HG03159 (cell line): Measurements from ENCODE around the gene ENTPD1.
"Not testable (repeated sequence)": the region's sequence is repeated elsewhere in the genome, so short reads cannot be mapped to it uniquely, and the experiment has no call there.

ENCODE experiments used
- ATAC-seq: cut with Tn5 transposase; IDR thresholded peaks from one replicate; pipeline ENCODE4 v1.9.1; 2021; ENCODE audit warnings: mild to moderate bottlenecking, moderate library complexity; ENCODE audit not compliant: unreplicated experiment

Gene ENTPD1

DNA sequence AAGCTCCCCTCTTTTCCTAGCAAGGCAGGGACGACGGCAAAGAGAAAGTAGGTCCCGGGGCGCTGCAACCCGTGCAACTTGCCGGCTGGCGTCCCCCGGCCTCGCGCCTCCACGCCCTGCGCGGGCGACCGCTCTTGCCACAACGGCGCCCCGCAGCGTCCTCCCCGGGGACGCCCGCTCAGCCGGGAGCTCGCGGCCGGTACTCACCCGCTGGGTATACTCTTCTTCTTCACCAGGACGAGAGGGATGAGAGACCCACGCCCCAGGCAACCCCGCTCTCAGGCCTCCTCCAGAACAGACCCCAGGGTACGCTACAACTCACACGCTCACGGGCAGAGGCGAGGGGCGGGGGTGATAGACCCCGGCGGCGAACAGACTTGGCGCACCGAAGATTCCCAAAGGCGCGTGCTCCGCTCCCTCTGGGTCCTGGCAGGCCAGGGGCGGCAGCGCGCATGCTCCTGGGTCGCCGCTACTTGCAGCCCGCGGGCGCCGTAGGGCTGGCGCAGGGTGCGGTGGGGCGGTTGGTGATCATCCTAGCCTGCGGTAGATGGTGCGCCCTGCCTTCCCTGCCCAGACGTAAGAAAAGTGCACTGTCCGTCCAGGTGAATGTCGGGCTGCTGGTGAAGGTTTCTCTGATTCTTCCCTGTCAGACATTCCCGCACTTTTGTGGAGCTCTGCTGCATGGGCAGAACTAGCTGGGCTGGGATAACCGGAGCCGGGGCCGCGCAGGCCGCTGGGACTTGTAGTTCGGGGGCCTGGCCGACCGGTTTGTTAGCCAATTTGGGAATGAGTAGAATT, 151.7 kb downstream of the ENTPD1 start, which contains the start of gene CC2D2B:
Gene CC2D2B (plus strand): TSS at position 520 of the 798 bp plus-strand sequence. CDS start 3,349 bp downstream, outside the sequence.
- peak; percentile 83 for ATAC-seq

- no peak for ATAC-seq
These were observed 152.5 kb downstream of the ENTPD1 start for GRCh38 chr10:95908450-95908849.

GRCh38 chr10:95909561-95909960, 153.6 kb downstream of the ENTPD1 start:
- ATAC-seq, result no peak

DNA sequence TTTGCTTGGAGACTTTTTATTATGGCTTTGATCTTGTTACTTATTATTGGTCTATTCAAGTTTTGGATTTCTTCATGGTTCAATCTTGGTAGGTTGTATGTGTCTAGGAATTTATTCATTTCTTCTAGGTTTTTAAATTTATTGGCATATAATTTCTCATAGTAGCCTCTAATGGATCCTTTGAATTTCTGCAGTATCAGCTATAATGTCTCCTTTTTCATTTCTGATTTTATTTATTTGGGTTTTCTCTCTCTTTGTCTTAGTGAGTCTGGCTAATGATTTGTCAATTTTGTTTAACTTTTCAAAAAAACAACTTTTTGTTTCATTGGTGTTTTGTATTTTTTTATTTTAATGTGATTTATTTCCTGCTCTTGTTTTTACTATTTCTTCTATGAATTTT, 160.1 kb downstream of the ENTPD1 start:
- ATAC-seq, result not testable (repeated sequence)
